Activated CD4-positive, CD25-positive, alpha-beta regulatory T cell (primary cell): ENCODE data around the gene PACSIN2.
"Not testable (repeated sequence)": the region's sequence is repeated elsewhere in the genome, so short reads cannot be mapped to it uniquely, and the experiment has no call there.

Experiments
- DNase-seq, 4 experiments: peaks; one replicate each; lab custom pipeline; 2025; lab: John Stamatoyannopoulos, UW

Gene PACSIN2

GRCh38 chr22:43014869-43015676 is at the start of gene PACSIN2:
Gene PACSIN2, minus strand, starts transcription at chr22:43015149. Its CDS starts 103,069 bp downstream, at chr22:42912080.
- peak; percentile 96 to 99 (median 98) for DNase-seq

DNA sequence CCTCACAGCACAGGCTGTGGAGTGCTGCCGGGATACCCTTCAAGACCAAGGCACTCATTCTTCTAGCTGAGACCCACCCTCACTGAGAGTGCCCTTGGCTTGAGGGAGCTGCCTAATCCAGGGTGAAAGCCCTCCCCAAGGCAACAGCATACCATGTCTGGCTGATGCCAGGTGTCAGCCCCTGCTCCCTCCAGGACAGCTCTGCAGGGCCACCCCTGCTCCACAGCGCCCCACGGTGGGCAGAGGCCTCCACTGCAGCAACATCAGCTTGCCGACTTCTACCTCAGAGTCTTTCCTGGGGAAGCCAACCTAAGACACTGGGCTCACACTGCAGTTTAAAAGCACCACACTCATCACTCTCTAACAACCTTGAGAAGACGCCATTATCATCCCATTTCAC is 45.2 kb upstream of the PACSIN2 start:
- DNase-seq: peak in 2 of 4 experiments; percentile 5 to 11

GRCh38 chr22:43057641-43058040 is 42.7 kb upstream of the PACSIN2 start:
- DNase-seq: no peak

GRCh38 chr22:43053176-43053575 is 38.2 kb upstream of the PACSIN2 start:
- no peak for DNase-seq

DNA sequence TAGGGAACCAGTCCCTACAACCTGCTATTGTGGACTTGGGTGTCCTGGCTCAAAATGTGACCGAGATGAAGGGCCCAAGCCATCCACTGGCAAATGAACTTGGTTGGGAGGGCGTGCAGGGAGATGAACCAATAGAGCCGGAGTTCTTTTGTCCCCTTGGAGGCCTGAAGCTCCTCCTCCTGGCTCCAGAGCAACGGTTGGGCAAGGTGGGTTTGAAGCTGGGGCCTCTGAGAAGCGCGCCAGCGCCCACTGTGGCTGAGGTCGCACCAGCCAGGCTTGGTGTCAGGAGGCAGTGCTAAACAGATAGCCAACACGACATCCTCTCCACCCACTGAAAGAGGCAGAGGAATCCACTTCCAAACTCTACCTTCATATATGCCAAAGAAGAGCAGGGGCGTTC is 36.0 kb upstream of the PACSIN2 start:
- DNase-seq: no peak

DNA sequence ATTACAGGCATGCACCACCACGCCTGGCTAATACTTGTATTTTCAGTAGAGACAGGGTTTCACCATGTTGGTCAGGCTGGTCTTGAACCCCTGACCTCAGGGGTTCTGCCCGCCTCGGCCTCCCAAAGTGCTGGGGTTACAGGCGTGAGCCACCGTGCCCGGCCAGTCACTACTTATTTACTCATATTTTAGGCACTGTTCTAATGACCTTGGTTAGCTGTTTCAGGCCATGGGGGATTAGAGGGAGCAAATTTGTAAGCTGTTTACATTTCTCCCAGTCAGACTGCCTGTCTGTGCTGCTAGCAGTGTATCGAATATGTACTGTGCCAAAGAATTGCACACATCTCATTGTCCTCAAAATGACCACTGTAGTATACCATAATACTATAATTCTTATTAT is 32.7 kb upstream of the PACSIN2 start:
- no peak for DNase-seq

DNA sequence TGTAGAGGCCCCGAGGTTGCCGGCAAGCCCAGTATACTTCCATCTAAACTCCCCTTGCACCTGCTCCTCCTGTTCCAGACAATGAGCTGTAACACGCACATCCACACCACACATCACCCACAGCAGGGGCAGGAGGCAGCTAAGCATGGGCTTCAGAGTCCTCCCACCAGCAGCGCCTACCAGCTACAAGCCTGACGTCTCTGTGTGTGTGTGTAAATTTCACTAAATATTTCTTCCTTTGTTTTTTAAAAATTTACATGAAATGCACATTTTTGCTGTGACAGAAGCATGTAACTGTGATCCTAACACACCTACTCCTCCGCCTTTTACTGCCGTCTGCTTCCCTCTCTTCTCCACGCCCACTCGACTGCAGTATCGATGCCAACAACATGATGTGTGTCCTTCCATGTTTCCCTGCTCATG is 29.4 kb upstream of the PACSIN2 start:
- no peak for DNase-seq

DNA sequence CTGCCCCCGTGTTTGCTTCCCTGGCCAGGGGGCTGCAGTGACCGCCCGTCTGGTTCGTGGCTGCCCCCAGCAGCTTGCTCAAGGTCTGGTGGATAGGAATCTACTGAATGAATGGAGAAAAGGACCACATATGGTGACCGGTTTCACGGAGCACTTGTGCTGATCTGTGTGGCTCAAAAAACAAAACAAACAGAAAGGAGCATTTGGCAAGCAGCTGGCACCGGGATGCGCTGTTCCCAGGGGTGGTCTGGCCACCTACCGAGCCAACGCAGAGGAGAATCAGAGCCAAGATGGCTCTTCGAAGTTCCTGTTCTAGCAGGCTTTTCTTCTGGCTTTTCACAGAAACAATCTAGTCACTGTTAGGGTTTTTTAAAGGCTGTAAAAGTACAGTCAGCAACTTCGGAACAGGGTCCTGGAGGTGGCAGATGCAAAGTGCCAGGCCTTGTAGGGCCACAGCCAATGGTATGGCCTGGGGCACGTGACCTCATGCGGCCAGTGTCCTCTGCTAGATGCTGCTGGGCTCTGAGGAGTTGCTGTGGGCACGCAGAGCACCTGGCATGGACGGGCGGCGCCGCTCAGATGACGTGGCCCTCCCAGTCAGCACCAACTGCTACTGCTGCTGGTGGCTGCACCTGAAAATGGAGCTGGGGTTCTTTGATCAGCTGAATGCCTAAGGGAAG is 27.3 kb upstream of the PACSIN2 start:
- no peak for DNase-seq

DNA sequence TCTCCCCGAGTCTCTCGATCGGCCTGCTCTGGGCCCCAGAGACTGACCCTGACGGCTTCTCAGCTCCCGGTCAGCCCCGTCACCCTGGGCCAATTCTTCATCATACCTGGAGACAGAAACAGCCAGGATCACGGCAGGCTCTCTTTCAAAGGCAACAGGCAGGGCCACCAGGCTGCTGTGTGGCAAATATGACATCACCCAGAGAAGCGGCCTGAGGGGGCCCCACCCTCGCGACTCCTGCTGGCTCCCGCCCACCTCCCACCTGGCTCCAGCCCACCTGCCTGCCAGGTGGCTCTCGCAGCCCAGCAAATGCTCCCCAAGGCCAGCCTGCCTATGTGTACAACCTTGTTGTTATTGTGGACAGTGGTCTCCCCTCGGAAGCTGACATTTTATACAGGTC is 24.9 kb upstream of the PACSIN2 start:
- DNase-seq: no peak

DNA sequence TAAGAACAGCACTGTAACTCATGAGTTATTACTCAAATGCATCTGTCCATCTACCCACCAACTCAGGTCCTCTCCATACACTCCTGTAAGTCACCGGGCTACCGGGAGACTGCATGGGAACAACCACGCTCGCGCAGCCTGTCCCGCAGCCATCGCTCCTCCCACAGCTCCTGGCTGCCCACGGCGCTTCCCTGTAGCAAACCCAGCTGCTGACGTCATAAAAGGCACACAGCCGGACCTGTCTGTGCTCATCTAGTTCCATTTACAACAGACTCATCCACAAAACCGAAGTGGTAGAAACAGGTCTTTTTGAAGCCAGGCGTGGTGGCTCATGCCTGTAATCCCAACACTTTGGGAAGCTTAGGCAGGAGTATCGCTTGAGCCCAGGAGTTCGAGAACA is 23.4 kb upstream of the PACSIN2 start:
- no peak for DNase-seq

- DNase-seq: no peak
Measured at GRCh38 chr22:43036282-43036829, 21.4 kb upstream of the PACSIN2 start.

DNA sequence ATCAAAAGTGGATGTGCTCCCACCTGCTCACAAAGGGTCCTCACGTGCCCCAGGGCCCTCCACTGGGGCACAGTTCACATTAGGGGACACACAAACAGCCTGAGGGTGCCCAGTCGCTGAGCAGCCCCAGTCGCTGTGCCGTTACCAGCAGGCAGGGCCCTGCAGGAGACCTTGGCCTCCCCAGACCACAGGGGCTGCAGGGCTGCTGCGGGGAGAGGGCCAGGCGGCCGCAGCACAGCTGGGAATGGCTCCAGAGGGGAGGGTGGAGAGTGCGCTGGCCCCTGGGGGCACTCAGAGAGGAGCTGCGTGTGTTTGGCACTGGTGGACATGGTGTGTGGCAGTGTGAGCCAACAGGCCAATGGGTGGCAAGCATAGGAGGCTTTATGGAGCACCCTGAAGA is 20.3 kb upstream of the PACSIN2 start:
- no peak for DNase-seq

GRCh38 chr22:43031617-43032016 is 16.7 kb upstream of the PACSIN2 start:
- no peak for DNase-seq

DNA sequence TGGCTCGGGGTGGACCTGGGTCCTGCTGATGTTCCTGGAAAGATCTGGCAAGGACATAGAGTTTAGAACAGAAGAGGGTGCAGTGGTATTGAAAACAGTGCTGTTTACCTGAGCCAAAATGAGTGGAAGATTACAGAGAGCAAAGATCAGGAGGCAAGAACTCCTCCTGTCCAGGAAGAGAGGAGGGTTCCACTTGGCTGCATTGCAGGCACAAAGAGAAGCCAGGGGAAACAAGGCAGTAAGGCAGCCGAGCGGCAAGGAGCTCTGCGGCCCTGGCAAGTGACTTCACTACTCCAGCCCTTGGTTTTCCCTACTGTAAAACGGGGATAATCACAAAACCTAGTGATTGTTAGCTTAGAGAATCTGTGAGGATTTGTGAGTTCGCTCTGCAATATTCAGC is 3.7 kb upstream of the PACSIN2 start:
- DNase-seq: no peak

DNA sequence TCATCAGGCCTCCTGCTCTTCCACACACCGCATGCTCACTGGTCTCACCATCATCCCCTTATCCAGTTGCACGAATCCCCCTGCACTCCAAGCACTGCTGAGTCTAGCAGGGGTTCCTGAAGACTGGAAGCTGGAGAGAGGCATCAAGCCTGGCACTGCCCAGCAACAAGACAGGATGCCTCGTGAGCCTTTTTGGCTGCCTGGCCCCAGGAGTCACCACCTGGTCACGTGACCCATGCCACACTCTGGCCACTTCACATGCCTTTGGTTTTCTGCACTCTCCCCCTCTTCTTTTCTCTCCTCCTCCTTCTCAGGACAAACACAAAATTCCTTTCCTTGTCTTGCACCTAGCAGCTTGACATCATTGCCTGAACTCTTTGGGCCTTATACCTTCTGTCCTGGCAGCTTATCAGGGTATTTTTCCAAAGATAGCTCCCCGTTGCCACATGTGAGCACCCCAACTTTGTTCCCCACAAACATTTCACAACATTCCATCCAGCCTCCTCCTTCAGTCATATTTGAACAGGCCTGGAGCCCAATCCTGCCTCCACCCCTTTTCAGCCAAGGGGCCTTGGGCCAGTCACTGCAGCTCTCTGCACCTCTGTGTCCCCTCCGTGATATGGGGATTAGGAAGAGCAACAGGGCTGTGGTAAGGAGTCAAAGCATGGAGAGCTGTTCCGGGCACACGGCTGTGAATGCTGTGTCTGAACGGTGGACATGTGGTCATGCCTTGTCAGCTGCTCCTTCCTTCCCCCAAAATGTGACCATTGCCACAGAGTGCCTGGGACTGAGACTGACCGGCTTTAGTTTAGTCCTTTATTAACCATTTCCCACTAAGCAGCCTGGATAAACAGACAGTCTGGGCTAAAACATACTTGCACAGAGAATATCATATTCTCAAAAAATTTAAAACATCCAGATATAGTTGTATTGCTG is 2.8 kb upstream of the PACSIN2 start:
- DNase-seq: no peak

DNA sequence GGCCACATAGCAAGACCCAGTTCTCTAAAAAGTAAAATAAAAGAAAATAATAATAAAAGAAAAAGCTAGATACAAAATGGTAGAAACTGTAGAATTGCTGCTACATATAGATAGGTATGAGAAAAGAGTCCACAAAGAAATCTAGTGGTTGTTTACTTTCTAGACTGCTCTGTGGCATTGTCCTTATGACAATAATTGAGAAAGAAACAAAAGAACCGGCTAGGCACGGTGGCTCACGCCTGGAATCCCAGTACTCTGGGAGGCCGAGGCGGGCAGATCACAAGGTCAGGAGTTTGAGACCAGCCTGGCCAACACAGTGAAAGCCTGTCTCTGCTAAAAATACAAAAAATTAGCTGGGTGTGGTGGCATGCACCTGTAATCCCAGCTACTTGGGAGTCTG is 1.2 kb upstream of the PACSIN2 start:
- not testable (repeated sequence) for DNase-seq

- DNase-seq: no peak
Measured at GRCh38 chr22:43015677-43016042, 711 bp upstream of the PACSIN2 start.

GRCh38 chr22:43014316-43014868 is 557 bp downstream of the PACSIN2 start:
- DNase-seq: peak in 1 of 4 experiments; percentile 28

DNA sequence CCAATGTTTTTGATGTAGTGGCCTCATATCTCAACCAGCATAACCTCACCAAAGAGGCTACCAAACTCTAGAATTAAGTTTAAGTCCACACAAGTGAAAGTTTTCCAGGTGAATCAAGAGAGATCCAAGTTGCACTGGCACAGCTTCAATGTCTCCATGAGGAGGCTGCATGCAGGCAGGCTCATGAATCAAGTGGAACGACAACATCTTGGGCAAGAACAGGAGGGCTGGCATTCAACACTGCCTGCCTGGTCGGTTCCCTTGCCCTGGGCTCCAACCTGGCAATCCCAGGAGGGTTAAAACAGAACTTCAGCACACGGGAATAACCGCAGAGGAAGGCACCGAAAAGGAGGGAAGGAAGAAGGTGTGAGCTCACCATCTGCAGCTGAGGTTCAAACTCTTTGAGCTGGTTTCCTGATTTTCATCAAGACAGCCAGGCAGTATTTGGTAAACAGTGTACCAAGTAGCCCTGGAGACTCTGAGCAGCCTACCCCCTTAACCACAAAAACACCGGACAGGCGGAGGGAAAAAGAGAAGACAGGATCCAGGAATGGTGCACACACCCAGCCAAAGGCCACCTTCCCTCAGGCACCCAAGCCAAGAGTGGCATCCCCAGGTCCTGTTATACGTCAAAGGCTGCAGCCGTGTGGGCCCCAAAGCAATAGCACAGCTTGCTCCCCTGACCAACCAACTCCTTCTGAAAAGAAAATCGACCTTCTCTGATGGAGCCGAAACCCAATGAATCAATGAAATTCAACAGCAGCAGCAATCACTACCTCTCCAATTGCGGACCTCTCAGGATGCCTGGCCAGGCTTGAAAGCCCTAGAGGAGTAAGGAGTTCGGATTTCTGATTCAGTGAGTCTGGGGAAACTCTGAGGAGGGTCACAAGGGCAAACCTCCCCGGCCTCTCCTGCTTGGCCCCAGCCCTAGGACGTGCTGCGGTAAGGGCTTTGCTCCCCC is 1.3 kb downstream of the PACSIN2 start:
- DNase-seq: no peak

DNA sequence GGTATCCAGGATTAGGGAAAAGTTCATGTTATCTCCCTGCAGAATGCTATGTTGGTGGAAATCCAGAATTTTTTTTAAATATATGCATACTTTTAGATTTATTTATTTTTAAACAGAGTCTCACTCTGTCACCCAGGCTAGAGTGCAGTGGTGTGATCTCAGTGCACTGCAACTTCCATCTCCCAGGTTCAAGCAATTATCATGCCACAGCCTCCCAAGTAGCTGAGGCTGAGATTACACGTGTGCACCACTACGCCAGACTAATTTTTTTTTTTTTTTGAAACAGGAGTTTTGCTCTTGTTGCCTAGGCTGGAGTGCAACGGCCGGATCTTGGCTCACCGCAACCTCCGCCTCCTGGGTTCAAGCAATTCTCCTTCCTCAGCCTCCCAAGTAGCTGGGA is 2.6 kb downstream of the PACSIN2 start:
- no peak for DNase-seq

- DNase-seq: no peak
Measured at GRCh38 chr22:43011079-43011478, 3.9 kb downstream of the PACSIN2 start.
